Limb (tissue), 2 donors: Measurements from ENCODE around the gene ARHGAP21.

ENCODE experiments used
- DNase-seq, 2 donors: peaks; one replicate each; pipeline ENCODE4 v3.0.0-alpha.2; 2016; ENCODE audit errors: extremely low spot score in 2 of 2

The ARHGAP21 gene

GRCh38 chr10:24722676-24723385, 856 bp downstream of the ARHGAP21 start:
- DNase-seq, result peak; percentile 37 to 80

DNA sequence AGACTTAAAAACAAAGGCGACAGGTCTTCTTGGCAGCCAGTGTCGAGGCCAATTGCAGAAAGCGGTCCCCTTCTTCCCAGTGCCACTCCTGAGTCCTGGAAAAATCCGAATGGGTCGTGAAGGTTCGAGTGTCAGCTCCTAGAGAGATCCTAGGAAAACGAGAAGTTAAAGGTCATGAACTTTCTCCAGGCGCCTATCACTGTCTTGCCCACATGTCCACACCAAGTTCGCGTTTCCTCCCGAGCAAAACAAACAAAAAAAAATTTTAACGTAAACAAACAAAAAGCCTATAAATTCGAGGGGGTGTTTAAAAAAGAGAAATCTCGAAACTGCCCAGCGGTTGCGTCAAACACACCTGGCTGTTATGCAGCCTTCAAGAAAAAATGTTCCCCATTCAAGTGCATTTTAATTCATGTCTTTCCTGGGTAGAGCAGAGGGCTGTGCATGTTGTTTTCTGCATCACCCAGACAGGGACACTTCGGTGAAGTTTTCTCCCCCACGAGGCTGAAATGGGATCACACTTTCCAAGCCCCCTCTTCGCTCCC, 1.5 kb downstream of the ARHGAP21 start:
- no peak for DNase-seq

DNA sequence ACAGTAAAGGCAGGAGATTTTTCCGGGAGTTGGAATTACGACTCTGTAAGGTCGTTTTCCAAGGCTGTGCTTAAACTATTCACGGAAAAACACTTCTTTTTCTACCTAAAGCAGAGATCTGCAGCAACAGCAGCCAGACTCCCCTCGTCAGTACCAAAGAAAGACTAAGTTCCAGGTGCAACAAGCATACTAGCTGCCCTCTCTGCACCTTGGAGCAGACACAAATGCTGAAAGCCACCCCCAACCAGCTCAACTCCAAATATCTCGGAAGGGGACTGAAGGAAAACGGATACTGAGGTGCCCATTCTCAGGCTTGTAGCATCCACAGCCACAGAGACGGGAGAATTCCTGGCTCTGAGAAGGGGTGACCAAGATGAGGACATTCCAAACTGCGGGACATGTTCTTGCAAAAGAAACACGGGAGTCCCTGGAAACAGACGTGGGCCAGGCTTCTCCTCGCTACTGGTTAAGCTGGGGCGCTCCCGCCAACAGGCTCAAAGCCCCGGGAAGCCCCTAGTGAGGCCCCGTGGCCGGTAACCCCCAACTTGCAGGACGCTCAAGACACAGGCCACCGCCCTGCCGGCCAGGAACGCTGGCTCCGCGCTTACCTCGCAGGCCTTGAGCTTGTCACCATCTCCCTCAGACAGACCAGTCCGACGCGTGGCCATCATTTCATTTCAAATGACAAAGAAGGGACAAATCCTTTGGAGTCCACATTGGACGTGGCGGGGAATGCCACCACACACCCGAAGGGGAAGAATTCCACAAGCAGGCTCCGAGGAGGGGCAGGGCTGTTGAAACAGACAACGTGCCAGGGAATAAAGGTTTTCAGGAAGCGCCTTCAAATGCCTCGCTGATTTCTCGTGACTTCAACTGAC, 2.2 kb downstream of the ARHGAP21 start:
- DNase-seq, result peak in 1 of 2 donors; percentile 65

DNA sequence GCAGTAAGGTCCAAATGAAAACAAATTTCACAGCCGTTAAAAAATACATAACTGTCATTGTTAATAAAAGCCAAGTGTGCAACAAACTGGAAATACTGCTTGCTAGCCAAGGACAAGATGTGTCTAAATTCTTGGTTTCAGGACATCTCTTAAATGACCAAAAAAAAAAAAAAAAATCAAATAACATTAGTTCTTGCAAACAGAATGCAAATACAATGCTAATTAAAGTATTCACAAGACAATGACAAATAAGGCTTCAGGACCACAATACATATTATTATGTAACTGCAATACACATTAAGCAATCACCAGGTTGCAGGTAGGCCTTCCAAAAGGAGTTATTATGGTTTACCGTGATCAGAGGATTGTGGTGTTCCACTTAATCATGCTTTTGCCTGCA, 3.6 kb downstream of the ARHGAP21 start:
- no peak for DNase-seq

DNA sequence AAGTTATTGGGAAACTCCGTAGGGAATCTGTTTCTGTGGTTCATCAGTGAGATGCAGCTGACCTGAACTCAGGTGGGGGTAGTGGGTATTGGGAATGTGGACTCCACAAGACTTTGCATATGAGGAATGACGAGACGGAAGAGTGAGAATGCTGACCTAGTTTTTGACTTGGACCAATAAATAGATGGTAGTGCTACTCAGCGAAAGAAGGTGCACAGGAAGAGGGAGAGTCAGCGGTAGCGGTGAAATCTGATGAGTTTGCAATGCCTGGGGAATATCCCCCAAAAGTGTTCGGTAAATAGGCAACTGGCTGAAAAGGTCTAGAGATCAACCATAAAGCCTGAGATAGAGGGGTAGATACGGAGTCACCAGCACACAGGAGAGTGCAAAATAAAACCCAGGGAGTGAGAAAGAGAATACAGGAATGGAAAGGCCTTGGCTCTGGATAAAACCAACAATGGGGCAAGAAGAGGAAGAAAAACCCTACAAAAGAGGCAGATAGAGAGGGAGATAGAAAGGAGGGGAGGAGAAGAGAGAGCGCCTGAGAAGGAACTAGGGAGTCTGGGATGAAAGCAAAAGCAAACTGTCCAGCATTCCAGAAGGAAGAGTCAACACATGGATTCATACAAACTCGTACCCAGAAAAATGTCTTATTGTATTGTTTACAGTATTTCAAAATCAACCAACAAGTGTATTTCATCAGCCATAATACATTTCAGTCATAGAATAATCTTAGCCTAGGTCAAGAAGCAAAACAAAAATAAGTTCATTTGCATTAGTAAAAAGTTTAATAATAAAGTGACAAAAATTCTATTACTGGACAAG, 5.4 kb downstream of the ARHGAP21 start:
- no peak for DNase-seq

GRCh38 chr10:24716295-24716694, 7.4 kb downstream of the ARHGAP21 start:
- no peak for DNase-seq

DNA sequence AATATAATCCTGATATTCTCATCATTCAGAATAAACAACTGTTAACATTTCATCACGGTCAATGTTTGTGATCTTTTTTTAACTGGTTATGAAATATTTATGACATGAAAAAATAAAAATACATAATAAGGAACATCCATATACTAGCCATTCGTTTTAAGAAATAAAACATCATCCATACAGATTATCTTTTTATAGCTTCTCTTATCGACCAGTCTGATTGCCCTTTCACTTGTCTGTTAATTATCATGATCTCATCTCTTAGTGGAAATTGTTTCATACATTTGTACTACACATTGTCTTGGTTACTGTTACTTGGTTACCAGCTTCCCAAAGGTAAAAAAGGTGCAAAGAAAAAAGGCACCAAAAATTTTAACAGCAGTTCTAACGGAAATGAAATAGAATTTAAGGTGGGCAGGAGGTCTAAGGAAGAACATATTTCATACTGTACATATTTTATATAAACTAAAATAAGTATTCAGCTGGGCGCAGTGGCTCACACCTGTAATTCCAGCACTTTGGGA, 8.4 kb downstream of the ARHGAP21 start:
- DNase-seq, result no peak

GRCh38 chr10:24713086-24713485, 10.6 kb downstream of the ARHGAP21 start:
- DNase-seq, result no peak

GRCh38 chr10:24711465-24711864, 12.2 kb downstream of the ARHGAP21 start:
- no peak for DNase-seq

DNA sequence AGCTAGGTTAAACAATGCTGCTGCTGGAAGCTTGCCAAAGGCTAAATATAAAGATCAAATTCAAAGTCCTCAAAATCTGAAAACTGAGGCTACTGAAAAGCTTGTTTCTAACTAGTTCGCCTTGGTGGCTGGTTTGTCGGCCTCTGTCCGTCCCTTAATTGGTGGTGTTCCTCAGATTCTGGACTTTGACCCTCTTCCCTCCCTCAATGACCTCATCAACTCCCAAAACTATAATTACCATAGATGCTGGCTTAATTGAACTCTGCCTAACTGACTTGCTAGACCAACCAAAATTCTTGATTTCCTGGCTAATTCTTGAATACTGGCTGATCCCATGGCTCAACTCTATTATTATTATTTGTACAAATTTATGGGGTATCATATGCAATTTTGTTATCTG, 15.6 kb downstream of the ARHGAP21 start:
- no peak for DNase-seq

- DNase-seq, result no peak
Observed at GRCh38 chr10:24707445-24707844, 16.2 kb downstream of the ARHGAP21 start.

DNA sequence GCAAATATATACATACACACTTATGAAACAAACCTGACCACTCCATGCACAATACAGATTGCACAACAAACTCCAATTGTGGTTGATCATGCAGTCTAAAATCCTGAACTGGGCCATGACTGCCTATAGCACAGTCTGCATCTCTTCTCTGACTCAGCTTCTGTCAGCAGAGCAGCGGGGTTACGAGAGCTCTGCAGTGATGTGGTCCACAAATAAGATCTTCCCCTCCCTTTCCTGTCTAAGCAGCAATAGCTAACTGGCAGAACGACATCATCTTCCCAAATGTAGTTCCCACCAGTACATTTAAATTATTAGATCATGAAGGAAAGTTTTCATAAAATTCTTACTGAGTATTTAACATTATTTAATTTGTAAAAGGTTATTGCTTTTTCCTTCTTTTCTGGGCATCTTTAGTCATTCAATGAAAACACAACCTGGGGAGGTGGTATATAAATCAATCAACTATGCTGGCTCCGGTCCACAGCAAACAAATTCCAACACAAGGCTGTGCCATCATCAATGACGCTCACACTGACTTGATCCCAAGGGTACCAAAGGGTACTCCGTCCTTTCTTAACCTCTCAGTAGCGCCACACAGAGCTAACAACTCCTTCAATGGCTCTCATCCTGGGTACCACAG, 17.1 kb downstream of the ARHGAP21 start:
- DNase-seq, result peak in 1 of 2 donors; percentile 36

DNA sequence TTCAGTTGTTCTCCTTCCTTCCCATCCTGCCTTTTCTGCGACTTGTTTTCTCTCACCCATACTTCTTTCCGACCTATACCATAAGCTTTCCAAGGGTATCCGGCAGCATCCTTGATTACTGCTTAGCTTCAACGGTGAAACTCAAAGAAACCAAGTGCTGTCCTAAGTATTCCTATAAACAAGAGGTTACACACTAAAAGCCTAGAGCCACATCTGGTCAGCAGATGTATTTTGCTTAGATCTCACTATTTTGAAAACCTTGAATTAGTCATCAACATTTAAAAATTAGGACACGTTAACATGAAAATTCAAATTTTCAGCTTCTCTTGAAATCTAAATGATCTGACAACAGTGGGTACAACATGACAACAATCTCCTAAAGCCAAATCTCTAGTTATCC, 20.0 kb downstream of the ARHGAP21 start:
- DNase-seq, result no peak

GRCh38 chr10:24701447-24701846, 22.2 kb downstream of the ARHGAP21 start:
- no peak for DNase-seq

DNA sequence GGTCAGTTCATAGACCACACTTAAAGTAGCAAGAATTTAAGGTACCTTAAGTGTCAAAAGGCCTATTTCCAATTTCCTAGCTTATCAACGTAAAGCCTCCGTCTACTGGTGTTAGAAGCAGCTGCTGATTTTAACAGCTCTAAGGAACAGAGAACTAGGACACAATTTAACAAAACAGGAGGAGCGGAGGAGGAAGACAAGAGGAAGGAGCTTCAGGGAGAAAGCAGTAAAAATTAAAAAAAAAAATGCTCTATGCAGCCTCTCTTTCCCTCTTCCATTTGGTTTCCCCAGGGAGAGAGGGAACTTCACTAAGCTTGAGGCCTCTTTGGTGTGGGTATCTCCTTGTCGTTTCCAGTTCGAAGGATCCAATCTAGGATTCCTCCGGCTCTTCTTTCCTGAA, 22.7 kb downstream of the ARHGAP21 start:
- DNase-seq, result no peak

- no peak for DNase-seq
Observed at GRCh38 chr10:24698270-24698669, 25.4 kb downstream of the ARHGAP21 start.

DNA sequence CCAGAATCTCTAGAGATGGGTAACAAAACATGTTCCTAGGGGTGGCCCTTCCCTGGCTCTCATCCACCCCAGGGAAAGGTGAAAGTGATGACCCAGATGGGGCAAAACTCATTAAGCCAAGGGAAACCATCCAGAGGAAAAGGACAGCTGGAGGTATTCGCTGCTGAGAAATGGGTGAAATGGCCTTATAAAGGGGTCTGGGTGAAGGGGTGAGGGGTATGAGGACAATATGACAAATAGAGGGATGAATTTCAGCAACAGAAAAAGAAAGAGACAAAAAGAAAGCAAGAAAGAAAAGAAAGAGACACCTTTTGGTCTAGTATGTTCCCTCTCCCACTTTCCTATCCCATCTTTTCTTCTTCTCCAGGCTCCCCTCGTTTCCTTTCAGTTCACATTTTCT, 26.6 kb downstream of the ARHGAP21 start:
- no peak for DNase-seq

DNA sequence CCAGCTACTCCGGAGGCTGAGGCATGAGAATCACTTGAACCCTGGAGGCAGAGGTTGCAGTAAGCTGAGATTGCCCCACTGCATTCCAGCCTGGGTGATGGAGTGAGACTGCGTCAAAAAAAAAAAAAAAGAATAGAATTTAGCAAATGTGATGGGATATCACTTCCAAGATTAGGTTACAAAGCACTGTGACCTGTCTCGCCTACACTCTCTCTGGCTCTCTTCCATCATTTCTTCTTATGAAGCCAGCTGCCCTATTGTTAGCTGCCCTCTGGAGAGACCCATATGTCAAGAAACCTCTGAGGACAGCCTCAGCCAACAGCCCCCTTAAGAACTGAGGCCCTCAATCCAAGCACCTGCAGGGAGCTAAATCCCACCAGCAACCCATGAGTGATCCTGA, 28.2 kb downstream of the ARHGAP21 start:
- DNase-seq, result no peak

GRCh38 chr10:24694086-24694485, 29.6 kb downstream of the ARHGAP21 start:
- DNase-seq, result no peak

GRCh38 chr10:24690961-24691512, 32.6 kb downstream of the ARHGAP21 start:
- DNase-seq, result no peak
